GM18870 (cell line): ENCODE results near the gene CACNA2D2.

ENCODE experiments used
- ATAC-seq: cut with Tn5 transposase; IDR thresholded peaks from one replicate; pipeline ENCODE4 v1.9.1; 2021; ENCODE audit warnings: moderate library complexity; ENCODE audit not compliant: unreplicated experiment

The CACNA2D2 gene

DNA sequence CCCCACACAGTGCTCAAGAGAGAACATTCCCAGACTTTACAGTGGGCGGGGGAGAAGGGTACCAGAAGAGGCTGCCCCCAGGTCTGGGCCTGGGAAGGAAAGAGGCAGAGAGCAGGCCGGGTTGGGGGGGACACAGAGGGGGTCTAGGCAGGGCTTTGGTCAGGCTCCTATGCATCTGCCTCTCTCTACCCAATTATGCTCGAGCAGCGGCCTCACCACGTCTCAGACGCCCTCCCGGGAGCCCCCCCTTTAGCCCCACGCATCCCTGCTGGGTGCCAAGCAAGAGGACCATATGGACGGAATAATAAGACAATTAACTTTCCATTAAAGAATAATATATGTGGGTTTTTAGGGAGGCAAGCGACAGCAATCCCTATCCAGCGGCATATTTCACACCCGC, 32.8 kb downstream of the CACNA2D2 start:
- ATAC-seq: no peak

DNA sequence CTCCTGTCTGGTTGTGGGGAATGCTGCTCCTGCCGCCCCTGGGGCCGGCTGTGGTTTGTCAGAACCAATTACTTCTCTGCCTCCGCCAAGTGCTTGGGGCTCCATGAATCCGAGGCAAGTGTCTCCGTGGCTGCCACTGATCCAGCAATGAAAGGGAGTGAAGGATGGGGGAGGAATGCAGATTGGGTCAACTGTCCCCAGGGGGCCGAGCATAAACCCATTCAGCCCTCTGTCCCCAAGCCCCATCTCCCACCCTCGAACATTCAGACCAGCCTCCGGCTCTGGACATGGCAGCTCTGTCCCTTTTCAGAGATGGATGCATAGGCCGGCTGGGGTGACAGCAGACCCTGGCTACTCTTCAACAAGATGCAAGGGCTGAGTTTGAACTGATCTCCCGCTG, 35.5 kb downstream of the CACNA2D2 start:
- ATAC-seq: no peak

DNA sequence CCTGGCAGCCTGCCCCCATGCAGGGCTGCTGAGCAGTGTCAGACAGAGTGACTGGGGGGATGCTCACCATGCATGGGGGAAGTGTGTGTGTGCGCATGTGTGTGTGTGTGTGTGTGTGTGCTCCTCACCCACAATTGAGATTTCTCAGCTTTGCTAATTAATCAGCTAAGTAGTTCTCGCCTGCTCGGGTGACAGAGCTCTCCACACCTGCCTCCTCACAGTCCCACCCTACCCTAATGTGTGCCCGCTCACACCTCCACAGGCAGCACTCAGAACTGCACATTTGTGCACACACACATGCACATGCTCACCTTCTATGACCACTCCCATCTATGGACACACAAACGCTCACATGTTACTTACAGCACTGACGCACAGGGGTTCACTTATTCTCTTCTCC, 37.3 kb downstream of the CACNA2D2 start:
- ATAC-seq: no peak

DNA sequence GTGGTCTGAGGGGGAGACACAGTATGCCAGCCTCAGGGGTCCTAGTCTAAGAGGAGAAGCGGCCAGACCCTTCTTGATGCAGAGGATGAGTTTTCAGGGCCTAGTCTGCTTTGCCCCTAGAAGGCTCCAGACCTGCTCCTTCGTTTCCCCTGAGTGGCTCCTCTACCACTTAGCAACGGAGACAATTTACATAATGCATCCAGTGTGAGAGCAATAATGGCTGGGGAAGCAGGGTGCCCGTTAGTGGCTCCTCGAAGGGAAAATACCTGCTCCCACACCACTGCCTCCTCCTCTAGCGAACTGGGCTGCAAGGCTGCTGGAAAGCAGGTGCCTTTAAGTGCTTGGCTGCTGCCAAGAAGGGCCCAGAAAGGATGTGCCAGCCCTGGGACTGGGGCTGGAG, 38.9 kb downstream of the CACNA2D2 start:
- ATAC-seq: no peak

DNA sequence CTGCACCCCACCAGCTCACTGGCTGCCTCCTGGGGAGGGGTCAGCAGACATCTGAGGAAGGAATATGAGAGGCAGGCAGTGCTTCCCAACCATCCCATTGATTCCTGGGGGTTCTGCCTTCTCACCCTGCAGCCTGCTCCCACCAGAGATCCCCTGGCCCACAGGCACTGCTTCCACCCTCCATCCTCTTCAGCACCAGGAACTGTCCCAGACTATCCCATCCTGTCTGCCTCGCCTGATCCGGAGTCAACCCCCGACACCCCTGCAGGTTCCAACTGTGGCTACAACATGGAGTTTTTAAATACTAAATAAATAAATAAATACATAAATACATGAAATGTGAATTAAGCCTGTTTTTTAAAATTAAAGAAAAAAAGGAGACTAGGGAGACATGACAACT, 43.6 kb downstream of the CACNA2D2 start:
- ATAC-seq: no peak

DNA sequence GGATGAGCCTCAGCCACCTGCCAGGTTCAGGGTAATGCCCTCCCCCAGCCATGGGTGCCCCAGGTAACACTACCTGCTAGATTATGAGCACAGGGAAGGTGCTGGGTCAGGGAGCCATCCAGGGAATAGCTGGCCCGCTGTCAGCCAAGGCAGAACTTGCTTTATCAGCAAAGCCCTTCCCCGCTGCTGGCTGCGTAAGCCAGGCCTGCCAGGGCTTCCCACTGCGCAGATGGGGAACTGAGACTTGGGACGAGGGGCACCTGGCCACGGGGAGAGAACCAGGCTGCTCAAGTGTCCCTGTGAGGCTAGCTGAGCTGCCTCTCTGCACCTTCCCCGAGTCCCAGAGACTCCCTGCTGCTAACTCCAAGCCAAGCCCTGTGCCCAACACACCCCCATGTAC, 45.4 kb downstream of the CACNA2D2 start:
- no peak for ATAC-seq

DNA sequence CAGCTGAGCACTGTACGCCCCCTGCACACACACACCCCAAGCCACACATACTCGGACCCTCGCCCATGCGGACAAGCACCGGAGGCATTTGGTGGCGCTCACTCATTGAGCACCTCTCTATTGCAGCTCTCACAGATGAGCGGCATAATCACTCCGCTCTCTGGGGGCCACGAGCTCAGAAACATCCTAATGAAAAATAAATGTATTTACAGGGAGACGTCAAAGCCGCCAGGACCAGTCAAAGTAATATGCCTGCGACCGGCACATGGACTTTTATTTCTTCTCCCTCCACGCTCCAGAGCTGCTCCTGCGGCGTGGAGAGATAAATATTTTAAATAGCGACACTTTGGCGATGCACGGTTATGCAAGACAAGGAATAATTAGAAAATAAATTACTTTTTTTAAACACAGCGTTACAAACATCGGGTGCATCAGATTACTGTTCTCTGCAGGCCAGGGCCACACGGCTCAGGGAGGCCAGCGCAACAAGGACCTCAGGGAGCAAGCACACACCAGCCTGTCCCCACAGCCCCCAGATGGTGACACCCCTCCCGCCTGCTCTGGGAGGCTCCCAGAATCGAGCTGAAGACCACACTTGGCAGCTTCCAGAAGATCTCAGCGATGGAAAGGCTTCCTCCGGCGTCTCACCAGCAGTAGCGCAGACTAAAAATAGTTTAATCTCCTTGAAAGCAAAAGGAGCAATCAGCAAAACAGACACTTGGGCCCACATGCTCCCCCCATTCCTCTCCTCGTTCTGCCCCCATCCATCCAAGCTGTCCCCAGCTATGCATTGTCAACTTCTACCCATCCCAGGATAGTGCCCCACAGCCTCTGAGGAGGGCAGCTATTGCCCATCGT, 48.0 kb downstream of the CACNA2D2 start:
- no peak for ATAC-seq

DNA sequence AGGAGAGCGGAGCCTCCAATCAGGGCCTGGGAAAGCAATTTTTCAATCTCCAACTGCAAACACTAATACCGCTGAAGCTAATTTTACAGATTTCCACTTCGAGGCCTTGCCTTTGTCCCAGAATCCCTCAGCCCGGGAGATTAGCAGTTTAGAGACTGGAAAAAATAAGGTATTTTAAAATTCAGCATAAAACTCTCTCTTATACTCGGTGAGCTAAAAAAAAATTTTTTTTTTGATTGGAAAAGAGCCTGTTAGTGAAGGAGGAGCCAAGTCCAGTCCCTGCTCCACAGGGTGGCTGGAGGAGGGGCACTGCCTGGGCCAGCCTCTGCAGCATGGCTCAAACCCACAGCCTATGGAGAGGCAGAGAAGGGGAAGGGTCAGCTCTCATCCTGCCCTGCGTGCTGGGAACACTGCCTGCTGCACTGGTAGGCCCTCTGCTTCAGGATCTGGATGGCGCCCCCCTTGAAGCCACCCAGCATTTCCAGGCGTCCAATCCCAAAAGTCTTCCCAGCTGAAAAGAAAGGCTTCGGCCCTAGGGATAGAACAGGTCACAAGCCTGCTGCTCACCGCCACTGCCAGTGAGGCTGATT, 48.9 kb downstream of the CACNA2D2 start:
- ATAC-seq: no peak

DNA sequence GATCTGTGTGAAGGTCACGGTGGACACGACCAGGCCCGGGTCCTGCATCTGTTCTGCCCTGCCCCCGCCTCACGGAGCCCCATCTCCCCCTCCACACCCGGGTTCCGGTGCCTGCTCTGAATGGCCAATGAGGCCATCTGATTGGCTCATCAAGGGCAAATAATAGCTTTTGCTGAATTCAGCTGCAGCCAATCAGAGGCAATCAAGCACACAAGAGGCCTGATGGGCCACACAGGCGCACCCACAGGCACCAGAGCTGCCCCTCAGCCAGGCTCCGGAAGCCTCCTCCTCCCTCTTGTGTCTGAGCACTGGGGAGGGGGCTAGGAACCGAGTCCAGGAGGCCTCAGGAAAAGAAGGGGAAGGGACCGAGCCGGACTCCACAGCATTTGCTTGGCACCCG, 49.5 kb downstream of the CACNA2D2 start:
- ATAC-seq: no peak

DNA sequence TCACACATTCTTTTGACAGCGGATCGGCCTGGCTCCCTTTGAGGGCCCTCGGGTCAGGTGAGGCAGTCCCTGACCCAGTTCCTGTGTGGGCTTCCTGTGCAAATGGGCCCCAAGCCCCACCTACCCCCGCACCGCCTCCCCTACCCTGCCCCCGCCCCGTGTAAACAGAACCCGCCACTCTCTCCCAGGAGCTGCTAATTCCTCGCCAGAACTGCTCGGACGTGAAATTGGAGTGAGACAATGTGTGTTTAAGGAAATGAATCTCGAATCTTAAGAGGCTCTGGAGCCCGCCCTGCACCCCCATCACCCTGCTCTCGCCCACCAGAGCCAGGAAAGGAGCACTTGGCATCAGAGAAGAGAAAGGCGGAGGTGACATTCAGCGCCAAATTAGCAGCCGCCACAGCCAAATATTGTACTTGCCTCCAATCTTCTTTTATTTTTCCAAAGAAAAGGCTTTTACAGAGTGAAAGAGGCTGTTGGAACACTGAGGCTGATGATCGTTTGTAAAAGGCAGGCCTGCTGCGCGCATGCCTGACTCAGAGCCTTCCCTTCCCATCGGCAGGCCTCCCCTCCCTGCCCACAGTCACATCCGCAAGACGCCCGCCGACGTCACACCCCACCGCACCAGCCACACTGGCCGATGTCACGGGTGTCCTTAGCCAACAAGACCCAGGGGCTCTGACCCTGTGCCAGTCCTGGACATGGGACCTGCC, 53.1 kb downstream of the CACNA2D2 start:
- no peak for ATAC-seq

DNA sequence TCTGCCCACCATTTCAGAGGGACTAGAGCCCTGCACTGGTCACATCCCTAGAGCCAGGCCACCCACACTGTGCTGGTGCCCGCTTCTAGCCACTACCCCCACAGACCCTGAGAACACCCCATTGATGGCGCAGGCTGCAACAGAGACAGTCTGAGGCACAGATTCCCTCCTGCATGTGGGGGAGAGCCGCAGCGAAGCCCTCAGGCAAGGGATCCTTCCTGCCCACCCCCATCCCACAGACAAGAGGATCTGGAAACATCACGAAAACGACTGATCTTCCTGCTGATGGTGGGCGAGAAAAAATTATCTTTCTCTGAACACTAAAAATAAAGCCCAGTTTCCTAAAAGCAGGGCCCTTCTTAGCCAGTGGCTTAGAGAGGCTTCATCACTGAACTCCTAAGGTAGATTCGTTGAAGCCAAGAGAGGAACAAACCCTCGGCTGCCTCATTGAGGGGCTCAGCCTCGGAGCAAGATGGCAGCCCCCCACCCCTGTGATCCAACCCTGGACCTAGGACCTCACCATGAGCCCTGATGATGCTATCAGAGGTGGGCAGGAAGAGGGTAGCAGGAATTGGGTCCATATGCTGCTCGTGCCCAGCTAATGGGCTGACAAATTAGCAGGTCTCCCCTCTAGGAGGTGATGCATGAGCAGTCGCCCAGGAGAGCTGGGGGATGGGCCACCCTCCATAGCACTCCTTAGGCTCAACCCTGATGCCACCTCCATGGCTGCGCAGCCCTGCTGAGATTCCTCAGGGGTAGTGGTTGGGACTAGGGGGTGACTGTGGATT, 54.5 kb downstream of the CACNA2D2 start:
- no peak for ATAC-seq

DNA sequence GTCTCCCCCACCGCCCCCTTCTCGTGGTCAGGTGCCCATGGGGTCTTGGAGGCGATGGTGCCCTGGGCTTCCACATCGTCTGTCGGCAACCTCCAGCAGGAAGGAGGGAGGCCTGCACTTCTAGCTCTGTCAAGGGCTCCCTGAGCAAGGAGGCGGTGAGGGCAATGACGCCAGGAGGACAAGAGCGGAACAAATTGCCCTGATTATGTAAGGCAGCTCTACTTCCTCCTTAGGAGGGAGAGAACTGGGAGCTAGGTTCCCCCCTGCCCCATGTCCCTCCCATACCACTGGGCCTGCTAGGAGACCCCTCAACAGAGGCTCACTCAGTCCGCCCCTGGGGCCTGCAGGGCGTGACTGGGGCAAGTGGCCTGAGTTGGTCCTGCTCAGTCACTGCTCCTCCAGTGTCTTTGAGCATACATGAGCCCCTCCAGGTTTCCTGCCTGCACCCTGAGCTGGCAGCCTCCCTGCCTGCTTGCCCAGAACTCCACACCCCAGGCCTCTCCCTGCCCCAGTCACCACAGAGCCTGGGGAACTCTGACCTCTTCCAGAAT, 56.1 kb downstream of the CACNA2D2 start:
- ATAC-seq: no peak

DNA sequence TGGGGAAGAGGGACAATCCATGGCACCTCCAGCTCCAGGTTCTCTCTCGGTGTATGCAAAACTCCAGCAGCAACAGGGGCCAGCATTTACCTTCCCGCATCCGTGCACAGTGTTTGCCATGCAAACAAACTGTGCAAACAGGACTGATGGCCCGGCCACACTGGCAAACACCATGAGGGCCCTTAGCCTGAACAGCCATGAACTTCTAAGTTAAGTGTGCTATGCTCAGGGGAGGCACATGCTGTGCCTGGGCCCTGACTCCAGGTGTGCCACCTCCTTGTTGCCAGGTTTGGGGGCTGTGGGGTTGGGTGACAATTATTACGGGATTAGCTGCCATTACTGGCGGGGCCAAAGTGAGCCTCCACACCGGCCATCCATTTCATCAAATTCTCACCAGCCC, 57.5 kb downstream of the CACNA2D2 start:
- no peak for ATAC-seq

DNA sequence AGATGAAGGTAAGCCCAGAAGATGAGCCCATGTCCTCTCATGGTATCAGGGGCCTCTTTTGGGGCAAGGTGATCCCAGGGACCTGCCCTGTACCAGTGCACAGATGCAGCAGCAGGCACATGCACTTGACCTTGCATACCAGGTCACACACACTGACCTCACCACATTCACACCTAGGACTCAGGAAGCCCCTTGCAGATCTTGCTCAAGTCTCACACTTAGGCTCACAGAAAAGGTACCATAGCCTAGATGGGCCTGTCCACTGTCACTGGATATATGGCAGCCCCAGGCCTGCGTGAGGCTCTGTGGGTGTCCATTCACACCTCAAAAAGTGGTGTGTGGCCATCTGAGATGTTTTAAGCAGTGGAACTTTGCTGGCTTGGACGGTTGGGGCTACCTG, 58.7 kb downstream of the CACNA2D2 start:
- no peak for ATAC-seq

DNA sequence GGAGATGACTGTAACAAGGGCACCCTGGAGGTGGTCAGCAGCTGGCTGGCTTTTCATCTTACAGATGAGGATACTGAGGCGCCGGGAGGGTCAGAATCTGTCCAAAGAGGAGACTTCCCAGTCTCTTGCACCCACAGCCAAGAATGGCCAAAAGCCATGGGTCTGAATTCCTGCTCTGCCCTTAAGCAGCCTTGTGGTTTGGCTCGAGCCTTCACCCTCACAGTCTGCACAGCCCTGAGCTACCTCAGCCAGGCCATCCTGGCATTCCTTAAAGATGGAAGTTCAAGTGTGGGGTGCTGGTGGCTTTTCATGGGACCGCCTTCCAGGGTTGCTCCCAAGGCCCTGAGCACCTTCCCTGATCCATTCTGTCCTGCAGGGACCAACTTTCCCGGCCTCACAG, 59.2 kb downstream of the CACNA2D2 start:
- ATAC-seq: no peak

DNA sequence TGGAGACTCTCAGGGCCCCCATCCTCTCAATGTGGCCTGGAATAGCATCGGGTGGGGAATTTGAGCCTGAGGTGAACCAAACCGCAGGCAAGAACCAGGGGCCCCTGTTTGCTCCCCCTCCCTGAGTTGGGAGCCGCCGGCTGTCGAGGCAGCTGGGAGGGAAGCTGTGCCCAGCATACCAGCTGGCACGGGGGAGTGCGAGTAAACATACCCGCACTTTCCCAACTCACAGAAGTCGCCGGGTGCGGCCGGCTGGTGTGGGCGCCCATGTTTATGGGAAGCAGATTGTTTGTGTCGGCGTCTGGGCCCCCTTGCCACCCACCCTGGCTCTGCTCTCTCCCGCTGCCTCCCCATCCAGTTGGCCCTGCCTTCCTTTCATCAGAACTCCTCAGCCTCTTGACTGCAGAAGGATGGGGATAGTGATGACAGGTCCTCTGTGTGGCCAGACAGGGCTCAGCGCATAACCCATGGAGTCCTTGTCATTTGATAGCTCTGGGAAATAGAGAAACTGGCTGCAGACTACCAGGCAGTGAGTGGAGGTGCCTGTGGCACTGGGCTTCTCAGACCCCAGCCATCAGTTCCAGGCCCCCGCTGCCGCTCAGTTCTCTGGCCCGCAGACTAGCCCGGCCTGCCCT, 60.4 kb downstream of the CACNA2D2 start:
- no peak for ATAC-seq

DNA sequence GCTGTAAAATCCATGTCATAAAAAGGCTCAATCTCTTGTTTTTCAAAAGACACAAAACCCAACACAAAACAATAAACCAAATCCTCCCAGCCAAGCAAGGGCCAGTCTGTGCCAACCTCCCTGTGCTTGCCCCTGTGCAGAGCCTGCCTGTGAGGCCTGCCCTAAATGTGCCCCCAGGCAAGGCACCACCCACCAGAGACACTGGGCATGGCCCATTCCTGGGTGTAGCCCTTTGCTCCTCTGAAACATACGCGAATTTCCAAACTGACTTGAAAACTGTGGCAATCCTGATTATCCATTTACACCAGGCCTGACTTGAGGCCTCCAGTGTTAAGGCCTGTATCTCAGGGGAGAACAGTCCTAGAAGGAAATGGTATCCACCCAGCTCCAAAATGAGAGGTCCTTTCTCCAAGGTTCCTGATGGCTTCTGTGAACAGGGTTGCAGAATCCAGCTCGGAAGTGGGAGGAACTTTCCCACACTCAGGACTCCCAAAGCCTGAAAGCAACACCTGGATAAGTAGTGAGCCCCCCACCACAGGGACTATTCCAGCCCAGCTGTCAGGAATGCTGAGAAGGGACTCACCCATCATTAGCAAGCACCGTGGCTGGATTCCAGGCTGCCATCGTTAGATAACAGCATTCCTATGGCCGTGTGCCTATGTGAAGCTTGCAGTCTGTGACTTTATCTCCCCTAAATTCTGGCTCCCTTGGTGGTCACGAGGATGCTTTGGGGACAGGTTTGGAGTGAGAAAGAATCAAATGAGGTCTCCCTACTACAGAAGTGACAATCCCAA, 61.8 kb downstream of the CACNA2D2 start:
- ATAC-seq: no peak

DNA sequence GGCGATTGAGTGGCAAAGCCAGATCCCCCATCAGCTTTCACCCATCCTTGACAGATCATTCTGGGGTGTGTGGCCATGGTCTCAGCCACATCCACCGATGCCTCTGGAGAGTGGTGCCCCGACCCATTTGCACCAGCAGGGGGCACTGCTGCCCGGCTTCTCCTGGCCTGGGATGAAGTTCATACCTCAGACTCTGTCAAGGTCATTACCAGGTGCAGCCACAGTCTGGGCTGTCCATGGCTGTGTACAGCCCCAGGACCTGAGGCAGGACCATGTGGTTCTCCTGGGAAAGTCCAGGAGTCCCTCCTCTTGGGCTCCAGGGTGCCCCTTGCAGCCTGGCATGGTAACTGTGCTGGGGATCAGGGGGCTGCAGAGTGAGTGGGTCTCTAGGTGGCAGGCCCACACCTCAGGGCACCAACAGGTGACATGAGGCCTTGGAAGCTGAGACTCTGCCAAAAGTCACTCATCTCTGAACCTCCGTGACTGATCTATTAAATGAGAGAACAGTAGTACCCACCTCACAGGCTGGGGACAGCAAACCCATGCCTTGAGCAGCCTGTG, 67.2 kb downstream of the CACNA2D2 start:
- ATAC-seq: no peak

DNA sequence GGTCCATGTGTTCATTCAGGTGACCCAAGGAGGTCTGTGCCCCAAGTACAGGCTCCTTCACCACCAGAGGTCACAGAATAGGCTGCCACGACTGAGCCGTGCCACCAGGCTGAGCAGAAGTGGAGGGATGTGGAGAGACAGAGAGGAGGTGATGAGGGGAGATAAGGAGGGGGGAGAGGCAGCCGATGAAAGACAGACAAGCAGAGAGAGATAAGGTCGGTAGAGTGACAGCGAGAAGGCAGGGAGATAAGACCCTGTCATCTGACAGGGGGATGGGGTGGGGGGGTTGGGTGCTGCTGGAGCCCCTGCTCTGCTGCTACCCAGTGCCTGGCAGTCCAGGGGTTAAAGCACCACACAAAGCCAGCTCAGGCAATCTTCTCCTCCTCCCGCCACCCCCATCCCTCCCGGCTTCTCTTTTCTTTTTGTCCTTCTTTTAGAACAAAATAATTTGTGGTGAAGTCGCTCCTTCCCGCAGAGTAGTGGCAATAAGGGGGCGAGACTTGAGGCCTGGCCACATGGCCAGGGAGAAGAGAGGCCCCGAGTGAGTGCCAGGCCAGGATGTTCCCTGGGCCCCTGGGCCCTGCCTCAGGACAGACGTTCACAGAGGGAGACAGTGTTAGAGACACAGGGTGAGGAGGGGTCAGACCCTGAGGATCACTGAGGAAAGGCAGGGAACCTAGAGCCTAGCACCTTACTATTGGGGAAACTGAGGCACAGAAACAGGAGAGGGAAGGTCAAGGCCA, 67.9 kb downstream of the CACNA2D2 start:
- ATAC-seq: no peak
